NCI-H2107 treated with DMSO at 0.1 percent for 48 hours (cell line): ENCODE measurements around the gene NCKAP5L.
A peak's percentile ranks its signal among the peaks of the same experiment; 100 is the strongest.

Experiments
- DNase-seq: peaks from one replicate; lab custom pipeline; 2025; ENCODE audit not compliant: unreplicated experiment; lab: John Stamatoyannopoulos, UW

The NCKAP5L gene

GRCh38 chr12:49824895-49825294, 3.3 kb downstream of the NCKAP5L start:
- no peak for DNase-seq

DNA sequence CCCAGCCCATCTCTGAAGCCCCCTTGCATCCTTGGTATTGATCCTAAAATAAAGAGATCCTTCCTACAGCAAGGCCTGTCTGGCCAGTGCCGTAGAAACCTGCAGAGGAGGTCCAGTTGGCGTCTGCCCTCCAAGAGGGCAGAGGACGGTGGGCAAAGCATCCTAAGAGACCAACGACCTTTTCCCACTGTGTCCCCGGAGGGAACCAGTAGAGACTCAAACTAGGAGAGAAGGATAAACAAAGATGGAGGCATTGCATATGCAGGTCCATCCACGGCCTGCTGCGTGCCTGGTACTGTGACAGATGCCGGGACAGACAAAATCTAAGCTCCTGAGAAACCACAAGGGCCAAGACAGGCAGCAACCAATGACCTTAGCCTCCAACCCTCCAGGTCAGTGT, 3.8 kb downstream of the NCKAP5L start:
- DNase-seq = no peak

DNA sequence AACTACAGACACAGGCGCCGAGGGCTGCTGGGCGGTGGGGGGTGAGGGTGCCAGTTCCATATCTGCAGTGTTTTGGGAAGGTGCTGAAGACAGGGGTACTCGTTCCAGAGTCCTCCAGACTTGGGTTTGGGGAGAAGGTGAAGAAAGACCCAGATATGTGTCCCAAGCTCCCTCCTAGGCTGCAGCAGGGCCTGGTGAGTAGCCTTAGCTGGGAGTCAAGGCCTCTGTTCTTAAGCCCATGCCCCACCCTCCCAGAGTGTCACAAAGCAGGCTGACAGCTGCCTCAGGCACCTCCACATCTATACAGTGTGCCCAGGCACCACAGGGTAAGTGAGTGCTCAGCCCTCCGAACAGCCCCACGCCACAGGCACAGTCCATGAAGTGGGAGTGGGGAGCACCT, 4.3 kb downstream of the NCKAP5L start:
- no peak for DNase-seq

GRCh38 chr12:49823350-49823749, 4.9 kb downstream of the NCKAP5L start:
- DNase-seq = no peak

DNA sequence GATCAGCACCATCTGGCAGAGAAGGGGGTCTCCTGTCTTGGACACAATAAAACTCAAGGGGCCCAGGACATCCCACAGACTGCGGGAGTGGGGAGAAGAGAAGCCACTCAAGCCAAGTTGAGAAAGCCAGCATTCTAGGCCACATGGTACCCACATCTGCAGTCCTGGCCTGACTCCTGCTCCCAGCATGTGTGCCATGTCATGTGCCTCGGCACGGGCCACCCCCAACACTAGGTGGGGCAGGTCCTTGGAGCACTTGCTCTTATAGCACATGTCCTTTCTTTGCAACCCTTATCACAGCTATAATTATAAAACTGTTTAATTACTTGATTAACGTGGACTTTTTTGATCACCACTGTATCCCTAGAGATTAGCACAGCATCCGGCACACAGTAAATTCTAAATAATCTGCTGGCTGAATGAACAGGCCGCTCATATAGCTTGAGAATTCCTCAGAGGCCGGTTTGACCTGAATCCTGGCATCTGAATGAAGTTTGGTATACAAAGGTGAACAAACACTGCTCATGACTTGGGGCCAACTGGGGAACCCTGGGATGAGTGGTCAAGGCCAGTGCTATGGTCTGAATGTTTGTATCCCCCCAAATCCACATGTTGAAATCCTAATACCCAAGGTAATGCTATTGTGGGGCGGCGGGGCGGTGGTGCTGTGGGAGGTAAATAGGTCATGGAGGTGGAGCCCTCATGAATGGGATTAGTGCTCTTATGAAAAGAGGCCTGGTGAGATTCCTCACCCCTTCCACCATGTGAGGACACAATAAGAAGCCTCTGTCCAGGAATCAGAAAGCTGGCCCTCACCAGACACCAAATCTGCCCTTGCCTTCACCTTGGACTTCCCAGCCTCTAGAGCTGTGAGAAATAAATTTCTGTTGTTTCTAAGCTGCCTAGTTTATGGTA, 6.6 kb downstream of the NCKAP5L start:
- DNase-seq = no peak

GRCh38 chr12:49819786-49820185, 8.4 kb downstream of the NCKAP5L start:
- no peak for DNase-seq

DNA sequence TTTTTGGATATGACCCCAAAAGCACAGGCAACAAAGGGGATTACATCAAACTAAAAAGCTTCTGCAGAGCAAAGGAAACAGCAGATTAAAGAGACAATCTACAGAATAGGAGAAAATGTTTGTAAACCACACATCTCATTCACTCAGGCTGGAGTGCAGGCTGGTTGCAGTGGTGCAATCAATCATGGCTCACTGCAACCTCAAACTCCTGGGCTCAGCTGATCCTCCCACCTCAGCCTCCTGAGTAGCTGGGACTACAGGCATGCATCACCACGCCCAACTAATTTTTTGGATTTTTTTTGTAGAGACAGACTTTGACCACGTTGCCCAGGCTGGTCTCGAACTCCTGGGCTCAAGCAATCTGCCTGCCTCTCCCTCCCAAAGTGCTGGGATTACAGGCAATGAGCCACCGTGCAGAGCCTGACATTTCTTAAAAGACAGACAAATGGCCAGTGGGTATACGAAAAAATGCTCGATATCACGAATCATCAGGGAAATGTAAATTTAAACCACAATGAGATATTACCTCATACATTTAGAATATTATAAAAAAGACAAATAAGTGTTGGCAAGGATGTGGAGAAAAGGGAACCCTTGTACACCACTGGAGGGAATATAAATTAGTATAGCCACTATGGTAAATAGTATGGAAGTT, 9.8 kb downstream of the NCKAP5L start:
- no peak for DNase-seq

- peak; percentile 72 for DNase-seq
These were observed 15.1 kb downstream of the NCKAP5L start for GRCh38 chr12:49813131-49813530.

DNA sequence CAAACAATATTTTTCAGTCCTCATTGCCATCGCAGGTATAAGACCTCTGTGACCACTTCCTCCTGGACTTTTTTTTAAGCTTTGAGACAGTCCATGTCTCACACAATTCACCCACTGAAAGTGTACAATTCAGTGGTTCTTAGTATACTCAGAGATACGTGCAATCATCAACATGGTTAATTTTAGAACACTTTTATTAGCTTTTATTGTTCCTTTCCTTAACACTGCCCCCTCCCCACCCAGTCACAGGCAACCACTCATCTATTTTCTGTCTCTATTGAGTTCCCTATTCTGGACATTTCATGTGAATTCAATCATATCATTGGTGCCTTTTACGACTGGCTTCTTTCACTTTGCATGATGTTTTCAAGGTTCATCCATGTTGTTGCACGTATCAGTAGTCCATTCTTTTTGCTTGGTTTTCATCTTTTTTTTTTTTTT, 16.2 kb downstream of the NCKAP5L start:
- DNase-seq = no peak

DNA sequence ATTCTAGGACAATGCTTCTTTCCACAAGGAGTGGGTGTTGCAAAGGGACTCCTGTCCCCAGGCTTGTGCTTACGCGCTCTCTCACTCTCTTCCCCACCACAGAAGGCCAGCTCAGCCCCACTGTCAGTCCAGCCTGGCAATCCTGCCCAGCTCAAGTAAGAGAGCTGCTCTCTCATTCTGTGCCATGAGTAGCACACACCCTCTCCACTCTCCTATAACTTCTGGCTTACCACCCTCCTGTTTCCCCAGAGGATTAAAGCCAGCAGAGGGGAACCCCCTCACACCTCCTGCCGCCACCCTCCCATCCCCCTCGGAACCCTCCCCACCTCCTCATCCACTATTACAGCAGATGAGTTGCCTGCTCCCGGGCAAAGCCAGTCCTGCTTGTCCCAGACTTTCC, 17.1 kb downstream of the NCKAP5L start:
- no peak for DNase-seq

GRCh38 chr12:49809906-49810389, 18.3 kb downstream of the NCKAP5L start:
- DNase-seq = no peak

- DNase-seq = no peak
These were observed 18.8 kb downstream of the NCKAP5L start for GRCh38 chr12:49809381-49809905.

- no peak for DNase-seq
These were observed 19.4 kb downstream of the NCKAP5L start for GRCh38 chr12:49808686-49809380.

- DNase-seq = no peak
These were observed 20.1 kb downstream of the NCKAP5L start for GRCh38 chr12:49807991-49808580.

GRCh38 chr12:49806877-49807276, 21.3 kb downstream of the NCKAP5L start:
- no peak for DNase-seq

DNA sequence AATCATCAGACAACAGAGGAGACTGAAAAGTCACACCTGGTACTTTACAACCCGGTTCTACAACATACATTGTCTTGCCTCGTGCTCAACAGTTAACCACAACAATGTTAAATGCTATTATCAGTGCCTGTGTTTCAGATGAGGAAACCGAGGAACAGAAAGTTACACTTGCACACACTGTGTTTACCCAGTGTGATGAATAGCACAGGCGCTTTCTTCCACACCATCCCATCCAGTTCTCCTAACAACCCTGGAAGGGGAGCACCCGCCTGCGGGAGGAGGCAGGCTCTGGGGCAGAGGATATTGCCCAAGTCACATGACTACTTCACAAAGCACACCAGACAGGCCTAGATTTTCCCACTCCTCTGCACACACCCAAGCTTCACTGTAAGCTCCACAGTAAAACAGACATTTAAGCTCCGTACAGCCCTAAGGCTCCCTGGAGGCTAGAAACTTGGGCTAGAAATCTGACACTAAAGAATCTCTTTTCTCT, 21.8 kb downstream of the NCKAP5L start:
- no peak for DNase-seq

GRCh38 chr12:49805409-49805808, 22.8 kb downstream of the NCKAP5L start:
- no peak for DNase-seq

GRCh38 chr12:49804821-49805220, 23.4 kb downstream of the NCKAP5L start:
- no peak for DNase-seq

DNA sequence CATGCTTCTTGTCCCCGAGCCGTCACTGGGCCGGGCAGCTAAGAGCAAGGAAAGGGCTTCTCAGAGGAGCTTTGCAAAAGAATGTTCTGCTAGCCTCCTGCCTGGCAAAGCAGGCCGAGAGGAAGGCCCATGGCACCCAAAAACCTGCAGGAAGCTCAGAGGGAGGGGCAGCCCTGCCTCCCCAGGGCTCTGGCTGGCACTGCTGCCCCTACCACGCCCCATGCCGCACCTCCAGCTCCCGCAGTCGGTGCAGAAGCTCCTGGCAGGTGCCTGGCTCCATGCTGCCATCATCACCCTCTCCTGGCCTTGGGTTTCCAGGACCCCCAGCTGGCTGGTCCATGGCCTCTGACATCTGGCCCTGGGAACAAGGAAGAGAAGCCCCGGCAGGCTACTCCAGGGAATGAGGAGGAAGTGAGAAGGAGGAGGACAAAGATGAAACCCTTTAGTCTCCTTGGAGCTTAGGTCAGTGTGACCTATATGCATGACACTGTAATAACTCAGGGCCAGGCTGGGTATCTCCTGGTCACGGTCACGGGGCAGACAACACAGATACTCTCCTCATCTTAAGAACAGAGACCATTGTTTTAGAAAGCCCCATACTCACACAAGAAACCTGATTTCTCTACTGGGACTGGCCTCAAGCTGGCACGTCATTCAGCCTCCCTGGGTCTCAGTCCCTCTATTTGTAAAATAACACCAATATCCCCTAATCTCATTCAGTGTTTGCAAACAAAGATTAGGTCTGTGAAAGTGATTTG, 24.3 kb downstream of the NCKAP5L start:
- DNase-seq = no peak
